GM12892 (cell line): ENCODE data around the gene CD300C.
"Not testable (repeated sequence)": the region's sequence is repeated elsewhere in the genome, so short reads cannot be mapped to it uniquely, and the experiment has no call there.

Source experiments
- DNase-seq: peaks from one replicate; pipeline ENCODE4 v3.0.0; 2011; ENCODE audit not compliant: insufficient read length
- FAIRE-seq: peaks from 2 replicates; lab custom pipeline; 2011; peaks lifted over from hg19 to GRCh38; lab: Jason Lieb, UNC
- POLR2A ChIP-seq: IDR thresholded peaks from 2 replicates; pipeline ENCODE4 v1.6.1; 2011; ENCODE audit warnings: low read depth, low read length, control low read depth
- POLR2AphosphoS5 ChIP-seq: IDR thresholded peaks from 2 replicates; pipeline ENCODE4 v1.6.1; 2011; ENCODE audit warnings: low read depth, low read length, control low read depth
- TAF1 ChIP-seq: IDR thresholded peaks from 2 replicates; pipeline ENCODE4 v1.6.1; 2011; ENCODE audit warnings: low read depth, mild to moderate bottlenecking, control low read depth, low read length, borderline replicate concordance

CD300C gene

DNA sequence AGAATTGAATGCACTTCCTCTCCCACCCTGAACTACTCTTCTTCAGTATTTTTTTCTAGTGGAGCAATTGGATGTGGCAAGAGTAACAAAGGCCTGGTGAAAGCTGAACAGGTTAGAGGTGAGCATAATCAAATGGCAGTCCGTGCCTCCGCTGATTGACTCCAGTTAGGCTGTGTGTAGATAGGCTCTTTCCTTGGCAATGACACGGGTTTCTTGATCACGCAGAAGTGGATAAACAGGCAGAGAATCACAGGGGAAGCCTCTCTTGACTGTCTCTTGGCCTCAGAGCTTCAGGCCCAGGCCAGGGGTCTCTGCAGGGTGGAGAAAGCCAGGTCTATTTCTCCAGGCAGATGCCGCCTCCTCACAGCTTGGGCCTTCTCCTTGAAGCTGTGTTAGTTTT, 18.8 kb downstream of the CD300C start:
- no peak for FAIRE-seq
- no peak for DNase-seq
- TF ChIP-seq POLR2A (no peak), POLR2AphosphoS5 (no peak), TAF1 (no peak)

DNA sequence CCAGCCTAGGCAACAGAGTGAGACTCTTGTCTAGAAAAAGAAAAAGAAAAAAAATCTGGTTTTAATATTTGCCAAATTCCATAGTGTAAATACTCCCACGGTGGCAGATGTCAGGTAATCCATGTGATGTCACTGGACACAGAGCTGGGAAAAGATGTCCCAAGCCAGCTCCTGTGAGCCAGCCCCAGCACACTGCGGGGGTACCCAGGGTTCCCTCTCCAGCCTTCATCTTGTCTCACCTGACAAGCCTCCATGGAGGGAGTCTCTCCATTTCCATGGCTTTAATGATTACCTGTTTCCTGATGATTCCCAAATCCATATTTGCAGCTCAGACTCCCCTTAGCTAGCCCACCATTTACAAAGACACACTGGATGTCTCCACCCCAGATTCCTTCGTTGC, 19.2 kb downstream of the CD300C start:
- TF ChIP-seq POLR2AphosphoS5 (no peak), POLR2A (no peak), TAF1 (no peak)
- FAIRE-seq: no peak
- no peak for DNase-seq

DNA sequence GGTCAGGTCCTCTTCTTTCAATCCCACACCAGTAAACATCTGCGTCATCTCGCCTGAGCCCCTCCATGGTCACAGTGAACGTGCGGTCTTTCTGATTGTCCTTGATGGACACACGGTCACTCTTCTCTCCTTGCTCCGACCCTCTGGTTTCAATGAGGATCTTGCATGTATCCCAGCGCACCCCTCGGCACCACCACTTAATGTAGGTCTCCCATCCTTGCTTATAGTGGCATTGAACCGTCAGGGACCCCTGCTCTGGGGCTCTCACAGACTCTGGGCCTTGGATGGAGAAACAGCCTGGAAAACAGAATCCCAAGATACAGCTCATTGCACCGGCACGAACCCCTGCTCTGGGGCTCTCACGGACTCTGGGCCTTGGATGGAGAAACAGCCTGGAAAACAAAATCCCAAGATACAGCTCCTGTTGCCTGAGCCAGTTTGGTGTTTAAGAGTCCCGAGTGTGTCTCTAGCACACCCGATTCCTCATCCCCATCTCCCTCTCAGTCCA, 20.1 kb downstream of the CD300C start:
- DNase-seq (no peak), FAIRE-seq (no peak)
- no peak for TF ChIP-seq TAF1
- TF ChIP-seq POLR2A: no peak
- no peak for TF ChIP-seq POLR2AphosphoS5

DNA sequence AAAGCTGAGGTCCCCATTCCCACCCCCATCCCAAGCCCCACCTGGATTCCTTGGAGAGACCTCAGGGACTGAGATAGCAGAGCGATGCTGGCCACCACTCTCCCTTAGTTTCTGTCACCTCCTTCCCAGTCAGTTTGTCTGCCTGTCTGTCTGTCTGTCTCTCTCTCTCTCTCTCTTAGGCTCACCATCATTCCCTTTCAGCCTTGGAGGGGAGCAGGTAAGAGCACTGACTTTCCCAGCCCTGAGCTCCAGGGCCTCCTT, 20.5 kb downstream of the CD300C start:
- TF ChIP-seq POLR2A (no peak), TAF1 (no peak), POLR2AphosphoS5 (no peak)
- DNase-seq (no peak), FAIRE-seq (peak; percentile 65)

DNA sequence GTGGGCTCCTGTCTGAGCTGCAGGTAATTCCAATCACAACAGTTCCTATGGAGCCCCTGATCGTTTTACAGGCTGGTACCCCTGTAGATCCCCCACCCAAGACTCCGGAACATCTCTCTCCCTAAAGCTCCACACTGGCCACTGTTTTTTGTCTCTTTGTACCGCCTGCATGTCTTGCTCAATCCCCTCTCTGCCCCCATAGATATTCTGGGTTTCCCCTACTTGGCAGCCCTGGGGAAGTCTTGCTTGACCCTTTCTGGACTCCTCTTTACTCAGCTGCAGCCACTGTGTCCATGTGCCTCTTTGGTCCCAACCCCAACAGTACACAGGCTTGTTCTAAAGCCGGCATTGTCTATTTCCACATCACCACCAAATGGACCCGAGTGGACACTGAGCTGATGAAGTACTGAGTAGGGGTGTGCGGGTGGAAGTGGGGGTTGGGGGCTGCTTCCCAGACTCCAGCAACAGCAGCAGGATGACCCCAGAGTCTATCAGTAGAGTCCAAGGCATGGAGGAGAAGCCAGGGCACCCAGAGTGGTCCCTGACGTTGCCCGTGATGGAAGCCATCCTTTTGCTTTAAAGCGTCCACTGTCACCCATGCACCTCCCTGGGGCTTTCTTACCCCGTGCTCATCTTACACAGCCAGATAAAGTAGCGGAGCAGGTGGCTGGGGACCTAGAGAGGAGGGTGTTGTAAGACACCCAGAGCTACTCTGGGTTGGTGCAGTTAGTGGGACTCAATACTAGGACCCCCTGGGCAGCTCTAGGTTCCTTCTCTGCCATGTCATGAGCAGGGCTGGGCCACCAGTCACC, 21.1 kb downstream of the CD300C start:
- DNase-seq: no peak
- TF ChIP-seq POLR2A (no peak), POLR2AphosphoS5 (no peak), TAF1 (no peak)
- FAIRE-seq: no peak

DNA sequence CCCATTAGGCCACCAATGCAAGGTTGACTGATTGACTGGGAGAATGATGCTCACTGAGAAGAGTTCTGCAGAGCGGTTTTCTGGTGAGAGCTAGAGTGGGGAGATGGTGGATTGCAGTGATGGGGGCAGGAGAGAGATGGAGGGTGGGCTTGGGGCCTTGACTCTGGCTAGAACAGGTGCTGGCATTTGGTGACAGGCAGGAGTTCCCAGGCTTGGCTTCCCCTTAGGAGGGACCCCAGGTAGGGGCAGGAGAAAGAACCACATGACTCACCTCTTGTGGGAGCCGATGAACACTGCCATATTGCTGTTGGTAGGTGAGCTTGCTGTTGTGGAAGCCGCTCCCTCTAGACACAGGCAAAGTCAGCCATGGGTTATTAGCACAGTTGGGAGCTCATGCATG, 22.6 kb downstream of the CD300C start:
- TF ChIP-seq TAF1 (no peak), POLR2AphosphoS5 (no peak), POLR2A (no peak)
- FAIRE-seq (no peak), DNase-seq (no peak)

DNA sequence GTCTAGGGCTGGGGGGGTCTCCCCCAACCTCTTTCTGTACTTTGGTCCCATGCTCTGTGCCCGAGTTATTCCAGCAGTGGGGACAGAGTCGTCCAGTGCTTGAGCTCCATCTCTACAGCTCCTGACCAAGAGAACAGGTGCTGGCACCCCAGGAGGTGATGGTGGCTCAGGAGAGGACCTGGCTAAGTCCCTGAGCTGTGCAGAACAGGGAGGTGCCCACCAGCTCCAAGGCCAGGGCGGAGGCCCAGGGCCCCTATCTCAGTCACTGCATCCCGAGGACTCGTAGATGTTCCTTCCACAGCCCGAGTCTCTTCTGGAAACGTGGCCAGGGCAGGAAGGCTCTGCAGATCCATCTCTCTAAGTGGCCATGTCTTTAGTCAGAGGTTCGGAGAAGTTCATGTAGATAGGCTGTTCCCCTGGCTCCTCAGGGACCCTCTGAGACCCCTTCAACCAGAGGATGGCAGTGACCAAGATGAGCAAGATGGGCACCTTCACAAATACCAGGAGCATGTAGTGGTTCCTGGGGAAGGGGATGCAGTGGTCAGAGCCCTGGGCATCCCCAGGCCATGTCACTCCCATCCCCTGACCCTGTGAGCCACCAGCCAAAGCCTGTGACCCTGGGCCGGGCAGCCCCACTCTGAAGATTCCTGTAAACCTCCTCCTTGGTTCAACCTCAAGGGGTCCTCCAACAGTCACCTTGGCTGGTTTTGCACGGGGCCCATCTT, 23.4 kb downstream of the CD300C start:
- no peak for FAIRE-seq
- no peak for DNase-seq

DNA sequence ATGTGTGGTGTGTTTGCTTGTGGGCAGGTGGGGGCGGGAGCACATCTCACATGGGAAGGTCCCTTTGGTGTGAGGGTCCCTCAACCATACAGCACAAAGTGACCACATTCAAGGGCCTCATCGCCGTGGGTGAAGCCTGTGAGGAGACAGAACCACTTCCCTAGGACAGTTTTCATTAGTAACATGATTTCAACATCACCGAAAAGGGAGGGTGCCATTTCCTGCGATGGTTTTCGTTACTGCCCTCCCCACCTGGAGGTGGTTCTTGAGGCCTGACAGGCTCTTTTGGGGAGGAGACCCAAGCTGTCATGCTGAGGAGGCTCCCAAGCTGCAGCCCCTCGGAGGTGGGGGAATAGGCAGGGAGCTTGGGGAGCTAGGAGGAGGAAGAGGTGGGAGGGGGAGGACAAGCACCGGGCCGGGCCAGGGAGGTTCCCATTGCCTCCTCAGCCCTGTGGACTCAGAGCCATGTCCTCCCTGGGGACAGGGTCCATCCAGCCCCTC, 24.2 kb downstream of the CD300C start:
- no peak for DNase-seq
- TF ChIP-seq POLR2AphosphoS5: no peak
- no peak for TF ChIP-seq POLR2A
- TF ChIP-seq TAF1: no peak
- no peak for FAIRE-seq

More for the DNA sequence above, 23.4 kb downstream of the CD300C start:
- no peak for TF ChIP-seq POLR2A

DNA sequence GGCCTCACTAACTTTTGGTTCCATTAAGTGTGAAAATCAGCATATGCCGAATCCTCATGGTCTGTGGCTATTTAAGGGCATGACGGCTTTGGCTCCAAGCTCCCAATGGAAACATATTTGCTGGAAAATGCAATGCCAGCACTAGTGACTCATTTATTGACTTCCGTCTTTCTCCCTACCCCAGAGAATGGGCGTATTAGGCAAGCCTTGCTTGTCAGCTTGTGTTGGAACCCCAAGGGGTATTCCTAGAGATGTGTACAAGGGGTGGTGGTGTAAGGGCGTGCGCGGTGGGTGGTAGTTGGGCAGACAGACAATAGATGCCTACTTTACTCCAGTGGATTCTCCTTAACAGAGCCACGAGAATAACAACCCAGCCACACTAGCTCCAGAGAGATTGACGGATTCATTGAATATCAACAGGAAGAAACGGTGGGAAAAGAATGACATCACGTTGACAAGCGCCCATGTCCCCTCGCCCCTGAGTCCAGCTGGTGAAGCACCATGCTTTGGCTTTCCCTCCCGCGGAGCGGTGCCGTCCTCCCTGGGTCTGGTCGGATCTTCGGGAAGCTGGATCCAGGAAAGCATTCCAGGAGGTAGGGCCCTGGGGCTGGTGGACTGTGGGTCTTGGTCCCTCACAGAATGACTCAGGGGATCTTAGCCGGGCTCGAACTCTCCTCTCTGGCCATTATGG, 25.0 kb downstream of the CD300C start:
- TF ChIP-seq POLR2A (no peak), POLR2AphosphoS5 (no peak), TAF1 (no peak)
- FAIRE-seq (no peak), DNase-seq (no peak)

DNA sequence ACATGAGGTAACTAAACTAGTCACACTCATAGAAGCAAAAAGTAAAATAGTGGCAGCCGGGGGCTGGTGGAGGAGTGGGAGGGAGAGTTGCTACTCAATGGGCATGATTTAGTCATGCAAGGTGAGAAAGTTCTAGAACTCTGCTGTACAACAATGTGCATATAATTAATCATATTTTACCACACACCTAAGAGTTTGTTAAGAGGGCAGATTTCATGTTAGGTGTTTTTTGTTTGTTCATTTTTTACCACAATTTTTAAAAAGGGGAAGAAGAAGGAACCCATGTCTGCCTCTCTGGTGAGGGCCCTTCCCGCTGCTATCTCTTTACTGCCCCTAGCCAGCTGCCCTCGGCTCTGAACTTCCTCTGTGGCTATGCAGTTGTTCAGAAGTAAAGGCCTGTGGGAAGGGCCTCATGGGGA, 25.9 kb downstream of the CD300C start:
- DNase-seq: no peak
- TF ChIP-seq TAF1 (no peak), POLR2A (no peak), POLR2AphosphoS5 (no peak)
- no peak for FAIRE-seq

DNA sequence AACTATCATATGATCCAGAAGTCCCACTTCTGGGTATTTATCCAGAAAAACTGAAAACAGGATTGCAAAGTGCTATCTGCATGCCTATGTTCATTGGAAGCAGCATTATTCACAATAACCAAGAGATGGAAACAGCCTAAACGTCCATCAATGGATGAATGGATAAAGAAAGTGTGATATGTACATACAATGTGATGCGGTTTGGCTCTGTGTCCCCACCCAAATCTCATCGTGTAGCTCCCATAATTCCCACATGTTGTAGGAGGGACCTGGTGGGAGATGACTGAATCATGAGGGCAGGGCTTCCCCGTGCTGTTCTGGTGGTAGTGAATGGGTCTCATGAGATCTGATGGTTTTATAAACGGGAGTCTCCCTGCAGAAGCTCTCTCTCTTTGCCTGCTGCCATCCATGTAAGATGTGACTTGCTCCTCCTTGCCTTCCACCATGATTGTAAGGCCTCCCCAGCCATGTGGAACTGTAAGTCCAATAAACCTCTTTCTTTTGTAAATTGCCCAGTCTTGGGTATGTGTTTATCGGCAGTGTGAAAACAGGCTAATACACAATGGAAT, 27.4 kb downstream of the CD300C start:
- not testable (repeated sequence) for DNase-seq, FAIRE-seq
